Measurements from ENCODE around the gene TOPORS. TPM values are rescaled to one million over a fixed set of nuclear protein-coding genes. Genes with fewer than 3 reads are reported as not detected.

Gene TOPORS
- total RNA-seq, 4 donors from 2014 or later: 20.0 to 27.1 (median 21.3) TPM

DNA sequence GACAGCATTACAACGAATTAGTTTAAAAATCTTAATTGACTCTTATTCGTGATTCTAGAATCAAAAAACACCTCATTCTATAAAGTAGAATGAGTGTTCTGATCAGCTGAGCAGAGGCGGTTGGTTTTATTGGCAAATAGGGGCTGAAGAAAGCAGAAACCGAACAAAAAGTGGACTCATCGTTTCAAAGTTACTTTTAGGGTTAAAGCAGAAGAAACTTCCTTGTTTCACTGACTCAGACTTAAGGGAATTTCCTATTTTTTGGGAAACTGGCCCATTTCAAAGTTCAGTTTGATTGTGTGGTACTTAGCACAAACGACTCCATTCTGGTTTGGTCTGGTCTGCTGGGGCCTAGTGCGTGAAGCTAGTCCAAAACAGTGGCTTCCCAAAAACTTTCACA, 21.4 kb upstream of the TOPORS start:
- TF ChIP-seq, protein P1, sequence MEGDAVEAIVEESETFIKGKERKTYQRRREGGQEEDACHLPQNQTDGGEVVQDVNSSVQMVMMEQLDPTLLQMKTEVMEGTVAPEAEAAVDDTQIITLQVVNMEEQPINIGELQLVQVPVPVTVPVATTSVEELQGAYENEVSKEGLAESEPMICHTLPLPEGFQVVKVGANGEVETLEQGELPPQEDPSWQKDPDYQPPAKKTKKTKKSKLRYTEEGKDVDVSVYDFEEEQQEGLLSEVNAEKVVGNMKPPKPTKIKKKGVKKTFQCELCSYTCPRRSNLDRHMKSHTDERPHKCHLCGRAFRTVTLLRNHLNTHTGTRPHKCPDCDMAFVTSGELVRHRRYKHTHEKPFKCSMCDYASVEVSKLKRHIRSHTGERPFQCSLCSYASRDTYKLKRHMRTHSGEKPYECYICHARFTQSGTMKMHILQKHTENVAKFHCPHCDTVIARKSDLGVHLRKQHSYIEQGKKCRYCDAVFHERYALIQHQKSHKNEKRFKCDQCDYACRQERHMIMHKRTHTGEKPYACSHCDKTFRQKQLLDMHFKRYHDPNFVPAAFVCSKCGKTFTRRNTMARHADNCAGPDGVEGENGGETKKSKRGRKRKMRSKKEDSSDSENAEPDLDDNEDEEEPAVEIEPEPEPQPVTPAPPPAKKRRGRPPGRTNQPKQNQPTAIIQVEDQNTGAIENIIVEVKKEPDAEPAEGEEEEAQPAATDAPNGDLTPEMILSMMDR (IDR thresholded peaks at IDR 0.05; ENCODE audit: low read depth): no peak

DNA sequence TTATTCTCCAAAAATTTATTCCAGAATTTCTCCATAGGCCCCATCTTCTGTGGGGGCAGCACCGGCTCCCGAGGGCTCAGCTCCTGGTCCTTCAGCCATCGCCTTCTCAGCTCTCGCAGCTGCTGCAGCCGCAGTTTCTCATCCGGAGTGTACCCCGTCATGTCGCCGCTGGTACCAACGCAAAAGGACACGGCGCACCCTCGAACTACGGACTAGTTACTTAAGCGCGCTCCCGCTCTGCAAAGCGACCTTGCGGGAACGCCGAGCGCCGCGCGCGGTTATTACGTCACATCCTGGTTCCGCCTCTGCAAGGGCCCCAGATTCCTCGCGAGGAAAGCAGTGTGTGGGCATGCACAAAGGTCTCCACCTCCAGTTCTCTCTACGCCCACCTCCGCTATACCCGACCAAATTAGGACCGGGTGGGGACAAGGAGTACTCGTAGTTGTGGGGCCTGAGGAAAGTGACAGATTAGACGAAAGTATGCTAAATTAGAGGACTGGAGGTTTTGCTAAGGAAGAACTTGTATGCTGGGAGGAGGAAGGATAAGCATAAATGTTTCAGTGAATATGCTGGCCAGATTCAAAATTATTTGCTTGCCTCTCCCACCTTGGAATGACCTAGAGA, 20.6 kb upstream of the TOPORS start, which contains the start of gene NDUFB6:
Gene NDUFB6 (minus strand): TSS at position 260 of the 624 bp plus-strand sequence. CDS start 99 bp downstream, at position 161.
- TF ChIP-seq, protein P1 (IDR thresholded peaks at IDR 0.05; ENCODE audit: low read depth): no peak

DNA sequence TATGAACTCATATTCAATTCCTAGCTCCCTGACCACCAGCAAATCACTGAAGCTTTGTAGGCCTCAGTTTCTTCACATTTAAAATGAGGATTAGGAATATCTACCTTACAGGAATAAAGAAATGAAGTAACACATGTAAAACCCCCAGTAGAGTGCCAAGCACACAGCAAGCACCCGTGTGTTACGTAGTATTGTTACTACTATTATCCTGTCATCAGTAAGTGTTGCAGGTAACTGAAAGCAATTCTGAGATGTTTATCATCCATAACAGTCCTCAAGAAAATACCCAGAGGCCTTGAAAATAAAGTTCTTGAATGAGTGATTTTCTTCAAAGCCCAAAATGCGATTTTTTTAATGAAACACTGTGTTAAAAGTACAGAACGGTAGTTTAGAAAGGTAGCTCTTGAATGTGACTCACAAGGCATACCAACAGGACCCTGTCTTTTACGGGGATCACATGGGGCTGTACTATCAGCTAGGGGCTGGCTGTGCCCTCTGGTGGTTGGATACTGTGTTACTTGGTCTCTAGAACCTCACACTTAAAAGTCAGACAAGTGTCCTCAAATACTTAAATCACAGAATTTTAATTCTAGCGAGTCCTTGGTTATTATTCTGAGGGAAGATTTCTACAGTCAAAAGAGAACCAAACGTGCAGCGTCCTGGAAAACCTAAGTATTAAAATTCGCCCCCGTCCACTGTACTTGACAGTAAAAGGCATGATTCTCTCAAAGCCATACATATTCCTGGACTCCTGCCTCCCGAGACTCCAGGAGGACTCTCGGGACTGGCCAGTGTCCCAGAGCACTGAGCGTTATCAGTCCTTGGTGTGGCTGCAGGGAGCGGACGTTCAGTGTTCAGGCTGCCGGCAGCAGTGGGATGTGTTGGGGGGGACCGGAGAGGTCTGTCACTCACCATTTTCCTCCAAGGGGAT, 19.8 kb upstream of the TOPORS start:
- TF ChIP-seq, protein P1 (IDR thresholded peaks at IDR 0.05; ENCODE audit: low read depth): no peak

DNA sequence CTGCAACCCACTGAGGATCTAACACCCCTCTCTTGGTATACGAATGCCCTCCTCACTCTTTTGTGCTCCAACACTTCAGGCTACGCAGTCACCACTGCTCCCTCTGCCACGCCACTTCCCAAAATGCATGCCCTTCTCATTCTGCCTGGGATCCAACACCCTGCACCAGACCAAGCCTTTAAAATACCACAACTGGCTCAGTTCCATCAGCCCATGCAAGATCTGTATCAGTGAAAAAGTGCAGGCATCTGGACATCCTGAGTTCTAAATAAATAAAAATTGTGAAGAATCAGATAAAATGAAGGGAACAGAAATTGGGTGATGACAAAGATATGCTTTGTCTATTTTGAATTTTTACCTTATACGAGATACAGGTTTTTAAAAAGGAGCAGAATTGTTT, 17.9 kb upstream of the TOPORS start:
- TF ChIP-seq, protein P1 (IDR thresholded peaks at IDR 0.05; ENCODE audit: low read depth): no peak

DNA sequence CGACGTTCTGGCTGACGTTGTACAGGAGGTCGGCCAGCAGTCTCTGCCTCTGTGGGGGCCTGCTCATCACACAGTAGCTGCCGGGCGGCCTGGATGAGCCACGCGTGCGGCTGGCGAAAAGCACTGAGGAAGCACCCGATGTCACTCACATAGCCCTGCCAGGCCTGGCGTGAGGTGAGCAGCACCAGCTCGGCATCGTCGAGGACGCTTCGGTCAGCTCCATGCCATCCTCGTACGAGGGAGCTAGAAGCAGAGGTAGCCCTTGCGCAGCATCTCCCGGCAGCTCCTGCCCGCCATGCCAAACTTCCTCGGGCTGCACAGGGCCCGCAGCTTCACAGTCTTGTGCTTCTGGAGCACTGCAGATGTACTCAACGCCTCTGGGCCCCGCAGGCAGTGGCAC, 14.4 kb upstream of the TOPORS start:
- TF ChIP-seq, protein P1 (IDR thresholded peaks at IDR 0.05; ENCODE audit: low read depth): no peak

DNA sequence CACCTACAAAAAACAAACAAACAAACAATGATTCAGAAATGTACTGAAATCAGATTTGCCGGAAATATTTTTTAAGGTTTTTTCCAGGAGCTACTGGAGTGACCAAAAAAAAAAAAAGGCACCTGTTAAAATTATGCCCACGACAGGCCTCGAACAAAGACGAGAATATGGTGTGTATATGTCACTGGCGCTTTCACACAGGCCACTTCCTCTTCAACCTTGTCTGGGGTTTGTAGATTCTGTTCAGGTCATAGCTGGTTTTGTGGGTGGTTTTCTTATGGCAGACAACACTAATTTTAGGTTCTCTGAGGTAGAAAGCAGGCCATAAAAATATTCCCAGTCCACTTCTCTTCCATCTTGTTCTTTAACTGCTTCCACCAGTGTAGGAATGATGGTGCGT, 13.6 kb upstream of the TOPORS start:
- TF ChIP-seq, protein P1 (IDR thresholded peaks at IDR 0.05; ENCODE audit: low read depth): no peak

DNA sequence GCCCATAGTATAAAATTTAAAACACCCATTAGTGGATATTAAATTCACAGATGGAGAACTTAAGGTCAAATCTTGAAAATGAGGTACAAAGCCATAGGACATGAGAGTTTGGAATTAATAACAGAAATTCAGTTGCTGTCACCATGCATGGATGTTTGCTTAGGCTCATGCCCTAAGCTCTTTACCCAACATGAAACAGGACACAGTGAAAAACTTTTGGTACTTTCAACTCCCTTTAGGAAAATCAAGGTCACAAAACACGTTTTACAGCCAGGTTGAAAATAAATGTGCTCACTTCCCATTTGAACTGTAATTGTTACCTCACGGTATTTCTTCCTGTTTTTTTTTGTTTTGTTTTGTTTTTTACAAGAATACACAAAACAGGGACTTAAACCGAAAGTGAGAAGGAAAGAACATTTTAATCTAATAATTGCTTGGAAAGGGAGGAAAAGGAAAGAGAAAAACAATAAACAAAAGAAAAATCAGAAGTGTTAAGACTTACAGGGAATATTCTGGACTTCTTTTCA, 6.1 kb upstream of the TOPORS start:
- TF ChIP-seq, protein P1 (IDR thresholded peaks at IDR 0.05; ENCODE audit: low read depth): no peak

Measured in subcutaneous adipose tissue (tissue), 4 donors.